GM18519 (cell line): Measurements from ENCODE around the gene CPNE5.

ENCODE experiments used
- ATAC-seq: cut with Tn5 transposase; IDR thresholded peaks from one replicate; pipeline ENCODE4 v1.9.1; 2021; ENCODE audit warnings: mild to moderate bottlenecking, moderate library complexity; ENCODE audit not compliant: unreplicated experiment, low FRiP score

CPNE5 gene

DNA sequence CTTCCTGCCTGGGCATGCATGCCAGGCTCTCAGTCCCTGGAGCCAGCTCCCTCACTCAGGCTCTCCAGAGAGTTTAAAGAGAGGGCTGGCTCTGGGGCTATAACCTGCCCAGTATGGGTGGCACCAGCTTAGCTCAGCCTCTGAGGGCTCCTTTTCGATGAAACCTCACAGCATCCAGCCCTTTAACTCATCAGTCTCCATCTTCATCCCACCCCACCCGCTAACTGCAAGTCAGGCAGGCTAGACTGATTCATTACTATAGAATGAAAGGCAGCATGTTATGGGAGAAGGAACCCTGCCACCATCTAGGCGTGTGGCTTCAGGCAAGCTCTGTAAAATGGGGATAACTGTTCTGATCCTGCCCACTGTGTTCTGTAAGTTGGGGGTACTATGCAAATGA, 88.2 kb downstream of the CPNE5 start:
- no peak for ATAC-seq

DNA sequence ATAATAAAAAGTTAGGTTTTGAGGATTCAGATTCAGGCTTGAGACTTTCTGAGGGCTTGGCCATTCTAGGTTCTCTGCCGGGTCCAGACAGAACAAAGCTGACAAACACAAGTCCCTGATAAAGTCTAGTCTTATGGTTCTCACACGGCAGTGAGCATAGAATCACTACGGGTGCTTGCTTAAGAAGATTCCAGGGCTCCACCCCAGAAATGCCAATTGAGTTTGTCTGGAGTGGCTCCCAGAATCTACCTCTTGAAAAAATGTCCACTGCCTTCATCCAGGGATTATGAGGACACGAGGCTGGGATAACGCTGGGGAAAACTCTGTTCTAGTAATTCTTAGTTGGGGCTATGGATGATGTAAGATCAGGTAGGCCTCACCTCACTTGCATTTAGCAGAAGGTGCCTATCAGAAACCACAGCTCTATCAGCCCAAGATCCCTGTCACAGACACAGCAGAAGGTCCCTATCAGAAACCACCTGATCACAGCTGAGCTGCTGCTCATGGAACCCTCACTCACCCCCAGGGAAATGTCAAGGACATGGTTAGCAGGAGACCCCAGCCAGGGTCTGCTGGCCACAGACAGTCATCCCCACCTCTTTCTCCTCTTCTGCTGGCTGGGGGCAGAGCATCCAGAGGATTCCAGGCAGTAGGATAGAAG, 89.3 kb downstream of the CPNE5 start:
- ATAC-seq: no peak

DNA sequence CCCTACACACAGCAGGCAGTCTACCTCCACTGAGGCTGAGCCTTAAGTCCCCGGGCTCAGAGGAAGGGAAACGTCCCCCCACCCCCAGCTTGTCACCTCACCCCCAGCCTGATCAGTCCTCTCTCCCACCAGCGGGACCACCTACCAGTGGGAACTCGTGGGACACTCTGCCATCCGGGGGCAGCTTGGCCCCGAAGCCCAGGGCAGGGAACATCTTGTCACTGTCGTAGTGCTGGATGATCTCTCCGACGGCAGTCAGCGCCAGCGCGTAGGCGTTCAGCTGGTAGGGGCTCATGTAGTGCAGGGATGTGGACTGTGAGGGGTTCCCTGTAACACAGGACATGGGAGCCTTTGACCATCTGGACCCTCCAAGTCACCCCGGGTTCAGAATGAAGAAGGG, 93.0 kb downstream of the CPNE5 start:
- no peak for ATAC-seq

DNA sequence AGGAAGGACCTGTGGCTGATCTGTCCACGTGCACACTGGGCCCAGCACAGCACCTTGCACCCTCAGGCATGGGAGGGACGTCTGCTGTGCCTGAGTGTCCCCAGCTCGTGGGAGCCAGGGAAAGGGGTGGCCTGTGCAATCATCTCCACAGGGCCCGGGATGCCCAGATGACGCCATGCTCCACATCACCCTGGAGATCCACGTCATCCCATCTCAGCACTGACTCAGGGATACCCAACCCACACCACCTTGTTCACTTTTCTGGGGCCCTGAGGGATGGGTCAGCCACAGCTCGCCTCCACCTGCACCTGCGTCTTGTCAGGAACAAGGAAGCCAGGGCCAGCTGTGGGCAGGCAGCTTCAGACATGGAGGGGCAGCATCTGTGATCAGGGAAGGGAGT, 93.4 kb downstream of the CPNE5 start:
- no peak for ATAC-seq

DNA sequence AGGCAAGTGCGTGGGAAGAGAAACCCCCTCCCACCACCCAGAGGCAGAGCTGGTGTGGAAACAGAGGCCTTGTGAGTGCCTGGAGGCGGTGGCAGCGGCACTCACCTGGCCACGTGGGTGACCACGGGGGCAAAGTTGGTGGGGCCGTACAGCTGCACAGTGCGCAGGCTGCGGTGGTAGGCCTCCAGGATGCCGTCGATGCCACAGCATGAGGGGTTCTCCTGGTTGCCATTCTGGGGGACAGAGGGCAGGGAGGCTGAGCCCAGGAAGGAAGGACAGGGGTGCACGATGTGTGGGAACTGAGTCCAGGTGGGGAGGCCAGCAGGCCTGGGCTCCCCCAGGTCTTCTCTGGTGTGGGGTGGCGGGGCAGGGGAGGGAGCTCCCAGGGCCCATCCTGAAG, 94.0 kb downstream of the CPNE5 start:
- ATAC-seq: no peak

DNA sequence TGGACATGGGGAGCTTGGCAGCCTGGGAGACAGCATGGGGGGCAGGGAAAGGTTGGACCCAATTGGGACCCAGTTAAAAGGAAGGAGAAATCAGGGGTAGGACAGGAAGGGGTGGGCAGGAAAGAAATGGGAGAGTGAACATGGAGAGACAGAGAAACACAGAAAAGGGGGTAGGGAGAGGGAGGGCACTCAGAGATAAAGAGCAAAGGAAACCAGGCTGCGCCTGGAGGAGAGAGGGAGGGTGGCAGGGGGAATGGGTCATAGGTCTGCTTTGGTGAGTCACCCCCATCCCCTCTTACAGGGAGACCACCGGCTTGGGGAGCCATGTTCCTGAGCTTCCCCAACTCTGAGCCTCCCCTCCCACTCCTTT, 95.0 kb downstream of the CPNE5 start:
- ATAC-seq: no peak

DNA sequence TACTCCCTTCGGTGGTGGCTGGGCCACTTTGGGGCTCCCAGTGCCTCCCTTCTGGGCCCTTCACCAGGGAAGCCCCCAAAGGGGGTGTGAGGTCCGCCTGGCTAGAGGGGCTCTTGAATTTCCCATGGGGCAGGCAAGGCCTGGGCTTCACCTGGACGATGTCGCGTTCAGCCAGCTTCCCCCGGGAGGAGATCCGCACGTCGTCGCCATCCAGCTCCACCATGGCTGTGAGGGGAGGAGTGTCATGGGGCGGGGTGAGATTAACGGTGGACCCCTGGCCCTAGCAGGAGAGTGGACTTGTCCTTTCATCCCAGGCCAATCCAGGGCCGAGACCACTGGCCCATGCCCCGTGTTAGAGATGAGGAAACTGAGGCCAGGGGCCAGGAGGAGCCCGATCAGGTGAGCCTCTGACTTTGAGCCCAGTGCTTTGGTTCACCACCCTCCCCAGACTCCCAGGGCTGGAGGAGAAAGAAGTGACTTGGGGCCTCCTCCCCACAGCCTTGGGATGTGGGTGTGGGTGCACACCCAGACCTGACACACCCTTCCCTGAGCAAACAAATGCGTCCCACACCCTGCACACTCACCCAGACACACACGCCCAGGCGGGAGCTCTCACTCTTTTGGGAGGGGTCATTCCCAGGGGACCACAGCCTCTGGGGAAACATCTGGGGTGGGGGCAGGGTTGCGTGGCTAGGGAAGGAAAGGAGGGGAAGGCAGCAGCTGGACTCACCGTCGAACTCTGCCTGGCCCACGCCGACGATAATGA, 95.5 kb downstream of the CPNE5 start:
- no peak for ATAC-seq

DNA sequence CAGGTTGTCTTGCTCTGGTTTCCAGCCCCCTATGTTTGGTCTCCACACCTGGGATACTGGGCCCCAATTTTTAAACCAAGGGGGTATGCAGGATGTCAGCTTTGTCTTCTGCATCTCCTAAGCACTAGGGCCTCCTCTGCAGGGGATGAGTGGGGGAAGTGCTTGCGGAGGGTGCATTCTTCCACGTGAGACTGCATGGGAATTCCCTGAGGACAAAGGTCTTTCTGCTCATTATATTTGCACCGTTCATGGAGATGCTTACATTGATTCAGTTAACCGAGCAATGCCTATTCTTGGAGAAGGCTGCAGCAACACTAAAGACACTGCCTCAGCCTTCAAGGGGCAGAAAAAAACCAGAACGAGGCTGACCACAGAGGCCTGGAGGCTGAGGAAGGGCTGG, 96.2 kb downstream of the CPNE5 start:
- no peak for ATAC-seq

DNA sequence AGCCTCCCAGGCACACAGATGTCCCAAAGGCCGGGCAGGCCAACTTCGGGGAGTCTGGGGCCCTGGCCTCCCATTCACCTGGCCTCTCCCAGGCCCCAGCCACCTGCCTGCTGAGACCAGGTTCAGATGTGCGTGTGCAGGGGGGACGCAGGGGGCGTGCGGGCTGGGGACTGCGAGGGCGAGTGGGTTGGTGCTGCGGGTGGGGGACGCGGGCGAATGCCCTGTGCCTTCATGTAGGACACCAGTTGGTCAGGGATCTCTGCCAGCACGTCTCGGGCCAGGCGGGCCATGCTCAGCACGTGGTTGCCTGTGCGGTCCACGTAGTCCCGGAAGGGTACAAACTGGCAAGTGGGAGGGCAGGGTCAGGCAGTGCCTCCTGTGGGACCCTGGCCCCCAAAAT, 97.1 kb downstream of the CPNE5 start:
- no peak for ATAC-seq

DNA sequence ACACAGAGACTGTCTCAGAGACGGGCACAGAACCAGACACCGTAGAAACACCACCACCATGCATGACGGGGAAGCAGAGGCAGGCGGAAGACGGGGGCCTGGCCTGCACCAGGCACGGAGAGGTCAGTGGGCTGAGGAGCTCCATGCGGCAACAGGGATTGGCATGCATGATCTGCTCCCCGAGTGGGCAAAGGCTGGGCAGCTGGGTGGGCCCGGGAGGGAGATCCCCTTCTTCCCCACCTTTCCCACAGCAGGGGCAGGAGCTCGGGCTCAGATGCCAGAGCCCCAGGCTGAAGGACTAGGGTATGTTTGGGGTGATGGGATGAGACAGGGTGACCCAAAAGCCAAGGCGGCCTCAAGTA, 98.4 kb downstream of the CPNE5 start:
- no peak for ATAC-seq

DNA sequence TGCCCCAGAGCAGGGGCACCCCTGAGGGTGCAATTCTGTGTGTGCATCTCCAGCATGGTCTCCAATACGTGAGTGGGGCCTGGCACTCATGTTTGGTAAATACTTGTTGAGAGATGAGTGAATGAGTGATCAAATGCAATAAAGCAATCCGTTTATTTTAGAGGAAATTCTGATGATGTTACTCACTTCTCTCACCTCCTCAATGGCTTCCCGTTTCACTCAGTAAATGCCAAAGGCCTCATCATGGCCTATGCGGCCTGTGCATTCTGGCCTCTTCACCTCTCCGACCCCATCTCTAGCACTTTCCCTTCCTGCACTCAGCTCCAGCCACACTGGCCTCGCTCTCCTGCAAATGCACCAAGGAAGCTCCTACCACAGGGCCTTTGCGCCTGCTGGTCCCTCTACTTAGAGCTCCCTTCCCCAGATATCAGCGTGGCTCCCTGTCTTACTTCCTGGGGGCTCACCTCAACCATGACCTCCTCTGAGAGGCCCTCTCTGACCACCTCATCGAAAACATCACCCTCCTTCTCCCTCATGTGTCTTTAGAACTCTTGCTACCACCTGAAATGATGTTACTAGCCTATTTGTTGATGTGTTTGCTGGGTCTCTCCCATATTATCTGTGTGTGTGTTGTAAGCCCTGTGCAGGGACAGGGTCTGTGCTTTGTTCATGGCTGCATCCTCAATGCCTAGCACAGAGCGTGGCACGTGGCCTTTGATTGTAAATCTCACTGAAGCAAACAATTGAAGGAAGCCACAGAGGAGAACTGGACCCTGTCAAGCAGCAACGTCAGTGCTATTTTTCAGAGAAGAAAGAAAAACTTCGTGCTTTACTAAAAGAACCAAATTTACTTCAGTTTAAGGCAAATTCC, 99.1 kb downstream of the CPNE5 start:
- no peak for ATAC-seq

DNA sequence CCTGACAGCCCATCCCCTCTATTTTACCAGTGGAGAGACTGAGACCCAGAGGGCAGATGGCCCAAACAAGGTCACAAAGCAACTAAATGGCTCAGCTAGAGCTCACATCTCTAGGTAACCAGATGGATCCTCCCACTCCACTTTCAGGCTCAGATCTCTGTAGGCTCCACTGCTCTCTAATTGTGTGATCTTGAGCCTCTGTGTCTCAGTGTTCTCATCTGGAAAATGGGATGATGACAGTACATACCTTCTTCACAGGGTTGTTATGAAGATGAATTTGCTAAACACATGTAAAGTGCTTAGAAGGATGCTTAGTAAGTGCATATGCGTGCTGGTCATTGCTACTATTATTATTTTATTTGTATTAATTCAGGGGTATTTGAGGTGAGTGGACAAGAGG, 101.1 kb downstream of the CPNE5 start:
- no peak for ATAC-seq

DNA sequence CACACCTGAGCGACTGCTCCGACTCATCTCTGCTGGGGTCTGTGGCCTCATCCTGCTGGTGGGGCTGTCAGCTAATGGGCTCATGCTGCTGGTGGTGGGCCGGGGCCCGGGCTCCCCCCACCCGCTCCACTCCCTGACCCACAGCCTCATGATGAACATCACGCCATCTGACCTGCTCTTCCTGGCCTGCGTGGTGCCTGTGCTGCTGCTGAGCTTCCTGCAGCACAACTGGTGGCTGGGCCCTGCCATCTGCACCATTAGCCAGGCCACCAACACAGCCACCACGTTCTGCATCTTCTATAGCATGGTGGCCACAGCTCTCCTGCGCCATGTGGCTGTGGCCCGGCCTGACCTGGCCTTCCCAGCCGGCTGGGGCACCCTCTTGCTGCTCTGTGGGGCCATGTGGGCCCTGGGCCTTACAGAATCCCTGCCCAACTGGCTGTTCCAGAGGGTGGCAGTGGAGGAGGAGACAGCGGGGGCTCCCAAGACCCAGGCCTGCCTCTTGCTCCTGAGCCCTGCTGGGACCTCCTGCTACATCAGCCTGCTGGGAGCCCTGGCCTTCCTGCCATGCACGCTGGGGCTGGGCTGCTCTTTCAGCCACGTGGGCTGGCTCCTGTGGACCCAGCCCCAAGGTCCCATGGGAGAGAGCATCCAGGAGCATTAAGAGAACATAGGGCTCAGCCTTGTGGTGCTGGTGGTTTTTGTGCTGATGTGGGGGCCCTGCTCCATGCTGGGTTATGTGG, 102.0 kb downstream of the CPNE5 start:
- ATAC-seq: no peak

DNA sequence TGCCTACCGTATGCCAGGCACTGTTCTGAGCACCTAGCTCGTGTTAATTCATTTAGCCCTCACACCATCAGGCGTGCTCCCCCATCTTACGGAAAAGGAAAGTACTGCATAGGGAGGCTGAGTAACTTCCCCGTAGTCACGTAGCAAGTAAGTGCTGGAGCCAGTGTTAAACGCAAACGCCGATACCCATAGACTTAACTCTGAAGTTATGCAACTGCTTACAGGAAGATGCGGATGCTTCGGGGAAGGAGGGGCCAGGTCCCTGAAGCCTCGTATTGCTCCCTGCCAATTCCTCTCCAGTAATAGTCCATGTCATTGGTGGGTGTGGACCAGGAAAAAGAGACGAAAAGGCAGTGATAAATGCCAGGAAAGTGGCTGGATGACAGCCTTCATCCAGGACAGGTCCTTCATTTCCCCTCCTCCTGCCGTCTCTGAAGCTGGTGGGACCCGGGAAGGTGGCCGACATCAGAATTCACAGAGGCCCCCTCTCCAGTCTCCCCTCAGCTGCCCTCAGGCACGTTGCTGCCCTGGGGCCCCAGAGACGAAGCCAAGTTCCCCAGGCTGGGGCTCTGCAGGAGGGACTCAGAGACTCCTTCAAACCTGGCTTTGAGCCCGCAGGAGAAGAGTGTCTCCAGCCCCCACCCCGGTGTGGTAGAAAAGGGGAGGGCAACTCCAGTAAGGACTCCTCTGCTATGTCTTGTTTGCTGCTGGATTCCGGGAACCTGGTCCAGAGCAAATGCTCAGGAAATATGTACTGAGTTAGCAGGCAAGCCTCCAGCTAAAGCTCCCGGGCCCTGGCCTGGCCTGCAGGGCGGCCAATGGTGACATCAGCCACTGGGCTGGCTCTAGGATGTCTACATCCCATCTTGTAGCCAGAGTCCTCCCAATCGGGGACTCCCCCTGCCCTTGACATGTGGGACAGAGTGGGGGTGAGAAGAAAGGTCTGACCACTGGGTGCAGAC, 103.9 kb downstream of the CPNE5 start:
- ATAC-seq: no peak

DNA sequence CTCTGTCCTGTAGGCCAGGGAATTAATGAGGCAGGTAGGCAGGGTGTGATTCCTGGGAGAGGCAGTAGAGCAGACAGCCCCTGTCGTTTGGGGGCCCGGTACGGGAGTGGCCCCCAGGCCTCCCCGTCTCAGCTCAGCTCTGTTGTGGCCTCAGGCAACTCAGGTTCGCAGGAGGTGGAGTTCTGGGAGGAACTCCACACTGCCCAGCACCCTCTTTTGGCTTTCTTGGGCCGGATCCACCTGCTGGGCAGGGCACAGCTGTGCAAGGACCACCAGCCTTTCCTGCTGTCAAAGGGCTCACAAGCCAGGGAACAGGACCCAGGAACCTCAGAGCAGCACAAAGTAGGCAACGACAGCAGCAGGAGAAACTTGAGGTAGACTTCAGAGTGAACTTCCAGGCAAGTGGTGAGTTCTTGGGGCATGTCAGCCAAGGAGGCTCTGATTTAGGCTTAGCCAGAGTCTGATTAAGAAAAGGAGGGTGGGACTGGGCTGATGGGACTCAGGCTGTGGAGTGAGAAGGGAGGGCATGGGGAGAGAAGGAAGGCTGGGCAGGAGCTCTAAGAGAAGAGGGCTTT, 104.7 kb downstream of the CPNE5 start:
- ATAC-seq: no peak

DNA sequence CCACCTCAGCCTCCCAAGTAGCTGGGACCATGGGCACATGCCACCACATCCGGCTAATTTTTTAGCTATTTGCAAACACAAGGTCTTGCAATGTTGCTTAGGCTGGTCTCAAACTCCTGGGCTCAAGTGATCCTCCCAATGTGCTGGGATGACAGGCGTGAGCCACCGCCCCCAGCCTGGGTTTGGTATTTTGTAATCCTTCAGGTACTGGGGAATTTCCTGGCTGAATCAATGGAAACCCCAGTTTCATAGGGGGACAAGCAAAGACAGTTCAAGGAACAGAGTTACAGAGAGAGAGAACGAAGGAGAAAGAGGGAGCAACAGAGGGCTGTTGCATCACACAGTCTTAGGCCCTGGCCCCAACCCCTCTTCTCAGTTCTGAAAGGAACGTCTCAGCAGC, 105.9 kb downstream of the CPNE5 start:
- no peak for ATAC-seq

DNA sequence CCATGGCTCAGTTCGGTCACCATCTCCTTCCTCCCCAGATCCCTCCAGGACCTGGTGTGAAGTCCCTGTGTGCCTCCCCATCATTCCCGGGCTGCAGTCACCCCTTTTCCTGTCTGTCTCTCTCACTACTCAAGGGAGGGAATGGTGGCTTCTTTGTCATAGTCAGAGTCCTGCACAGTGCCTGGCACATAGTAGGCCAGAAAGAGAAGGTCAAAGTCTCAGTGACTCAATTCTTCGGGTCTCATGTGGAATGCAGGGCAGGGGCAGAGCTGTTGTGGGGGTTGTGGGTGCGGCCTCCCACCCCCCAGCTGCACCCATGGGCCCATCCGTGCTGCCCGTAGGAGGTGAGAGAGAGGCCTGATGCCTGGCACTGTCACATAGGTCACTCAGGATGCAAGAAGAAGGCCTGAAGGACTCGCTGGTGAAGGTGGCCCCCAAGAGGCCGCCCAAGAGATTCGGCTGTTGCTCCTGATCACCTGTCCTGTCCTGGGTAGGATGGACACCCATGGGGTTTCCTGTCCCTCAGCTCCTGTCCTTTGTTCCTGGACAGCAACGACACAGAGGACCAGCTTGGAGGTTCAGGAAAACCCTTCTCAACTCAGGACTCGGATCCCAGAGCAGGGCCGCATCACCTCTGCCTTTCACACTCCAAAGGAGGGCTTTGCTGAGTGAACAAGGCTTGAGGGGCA, 107.5 kb downstream of the CPNE5 start:
- no peak for ATAC-seq

DNA sequence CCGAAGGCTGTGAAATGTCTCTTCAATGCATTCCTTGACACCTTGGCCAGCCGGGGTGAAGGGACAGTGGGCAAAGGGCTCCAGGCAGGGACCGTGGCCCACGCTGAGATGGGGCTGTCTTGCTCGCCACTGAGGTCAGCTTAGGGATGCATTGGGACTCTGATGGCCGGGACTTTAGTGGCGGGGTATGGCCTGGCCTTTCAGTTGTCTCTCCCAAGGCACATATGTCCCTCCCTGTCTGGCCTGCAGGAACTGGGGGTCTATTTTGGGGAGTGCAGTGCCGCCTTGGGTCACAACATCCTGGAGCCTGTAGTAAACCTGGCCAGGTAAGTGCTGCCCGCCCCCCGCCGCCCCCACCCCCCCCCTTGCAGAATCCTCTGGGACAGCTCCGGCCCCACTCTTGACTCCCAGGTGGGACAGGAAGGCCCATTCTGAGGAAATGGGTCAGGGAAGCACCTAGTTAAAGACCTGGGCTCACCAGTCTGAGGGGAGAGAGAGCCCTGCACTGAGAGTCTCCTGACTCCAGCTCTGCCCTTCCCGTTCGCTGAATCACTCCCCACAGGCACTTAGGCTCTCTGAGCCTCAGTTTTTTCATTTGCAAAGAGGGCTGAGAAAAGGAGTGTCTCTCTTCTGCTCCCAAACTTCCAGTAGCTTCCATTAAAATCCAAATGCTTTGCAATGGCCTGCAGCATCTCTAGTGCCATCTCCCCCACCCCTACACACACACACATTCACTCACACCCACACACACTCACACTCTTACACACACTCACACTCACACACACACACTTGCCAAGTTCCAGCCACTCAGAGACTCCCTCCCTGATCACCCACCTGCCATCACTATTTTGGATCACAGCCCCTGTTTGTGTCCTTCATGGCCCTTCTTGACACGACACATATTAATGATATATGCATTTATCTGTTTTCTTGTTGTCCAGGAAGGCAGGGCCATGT, 108.5 kb downstream of the CPNE5 start:
- no peak for ATAC-seq
